GM18511 (cell line): ENCODE results near the gene NRP1.
"Not testable (repeated sequence)": the region's sequence is repeated elsewhere in the genome, so short reads cannot be mapped to it uniquely, and the experiment has no call there.

ENCODE experiments used
- ATAC-seq: cut with Tn5 transposase; IDR thresholded peaks from one replicate; pipeline ENCODE4 v1.9.1; 2021; ENCODE audit warnings: mild to moderate bottlenecking, moderate library complexity; ENCODE audit not compliant: unreplicated experiment

NRP1 gene

DNA sequence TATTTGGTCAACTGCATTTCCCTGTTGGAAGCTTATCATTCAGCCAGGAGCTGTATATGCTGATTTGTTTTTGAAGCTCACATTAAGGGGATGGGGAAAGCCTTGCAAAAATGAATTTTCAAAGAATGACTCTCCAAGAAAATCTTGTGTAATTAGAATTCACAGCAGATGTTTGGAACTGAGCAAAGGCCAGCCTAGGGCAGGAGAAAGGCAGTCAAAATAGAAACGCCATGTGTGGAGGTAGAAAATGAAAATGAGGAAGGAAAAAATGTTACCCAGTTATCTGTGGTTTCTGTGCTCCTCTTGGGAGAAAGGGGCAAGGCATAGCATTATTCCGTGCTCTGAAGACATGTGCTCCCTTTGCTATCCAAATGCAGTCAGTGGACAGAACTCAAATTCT is 93.5 kb downstream of the NRP1 start:
- ATAC-seq = no peak

DNA sequence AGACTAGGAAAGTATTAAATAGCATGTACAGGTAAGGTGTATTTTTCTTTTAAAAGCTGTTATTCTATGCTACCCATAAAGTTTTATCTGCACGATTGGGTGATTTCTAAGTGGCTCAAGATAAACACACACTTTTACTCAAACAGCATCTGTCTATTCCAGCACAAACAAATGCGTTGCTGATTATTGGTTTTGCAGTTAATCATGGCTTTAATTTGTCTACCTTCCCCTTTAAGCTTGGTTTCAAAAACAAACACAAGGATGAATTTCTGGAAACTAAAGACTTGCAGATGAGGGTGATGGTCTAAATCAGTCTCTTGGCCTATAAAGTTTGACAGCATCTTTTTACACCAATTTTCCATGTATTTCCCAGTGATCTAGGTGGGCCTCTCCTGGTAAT is 94.2 kb downstream of the NRP1 start:
- no peak for ATAC-seq

DNA sequence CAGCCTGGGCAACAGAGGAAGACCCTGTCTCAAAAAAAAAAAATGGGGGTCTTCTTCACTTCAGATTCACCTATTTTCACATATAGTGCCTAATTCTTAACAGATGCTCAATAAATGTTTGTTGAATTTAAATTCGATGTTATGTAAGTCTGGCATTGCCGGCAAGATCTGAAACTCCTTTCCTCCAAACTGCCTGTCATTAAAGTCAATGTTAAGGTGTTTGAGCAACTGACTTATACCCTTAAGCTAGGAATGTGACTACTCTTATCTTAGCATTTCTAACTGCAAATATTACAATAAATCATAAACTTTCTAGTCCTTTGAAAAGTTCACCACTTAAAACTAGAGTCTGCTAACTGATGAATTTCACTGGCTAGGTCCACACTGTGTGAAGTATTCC is 95.2 kb downstream of the NRP1 start:
- no peak for ATAC-seq

DNA sequence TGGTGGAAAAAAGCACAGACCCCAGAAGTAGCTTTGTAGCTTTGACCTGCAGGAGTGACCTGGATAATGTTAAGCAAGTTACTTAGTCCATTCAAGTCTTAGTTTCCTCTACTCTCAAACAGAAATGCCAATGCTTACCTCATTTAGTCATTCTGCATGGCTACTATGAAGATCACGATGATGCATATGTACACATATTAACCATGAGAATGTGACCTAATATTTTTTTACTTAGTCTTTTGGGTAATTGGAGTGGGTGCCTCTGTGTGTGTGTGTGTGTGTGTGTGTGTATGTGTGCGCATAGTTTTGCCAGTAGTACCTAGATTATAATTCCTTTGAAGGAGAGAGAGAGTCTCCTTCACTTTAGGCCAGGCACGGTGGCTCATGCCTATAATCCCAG is 95.8 kb downstream of the NRP1 start:
- no peak for ATAC-seq

DNA sequence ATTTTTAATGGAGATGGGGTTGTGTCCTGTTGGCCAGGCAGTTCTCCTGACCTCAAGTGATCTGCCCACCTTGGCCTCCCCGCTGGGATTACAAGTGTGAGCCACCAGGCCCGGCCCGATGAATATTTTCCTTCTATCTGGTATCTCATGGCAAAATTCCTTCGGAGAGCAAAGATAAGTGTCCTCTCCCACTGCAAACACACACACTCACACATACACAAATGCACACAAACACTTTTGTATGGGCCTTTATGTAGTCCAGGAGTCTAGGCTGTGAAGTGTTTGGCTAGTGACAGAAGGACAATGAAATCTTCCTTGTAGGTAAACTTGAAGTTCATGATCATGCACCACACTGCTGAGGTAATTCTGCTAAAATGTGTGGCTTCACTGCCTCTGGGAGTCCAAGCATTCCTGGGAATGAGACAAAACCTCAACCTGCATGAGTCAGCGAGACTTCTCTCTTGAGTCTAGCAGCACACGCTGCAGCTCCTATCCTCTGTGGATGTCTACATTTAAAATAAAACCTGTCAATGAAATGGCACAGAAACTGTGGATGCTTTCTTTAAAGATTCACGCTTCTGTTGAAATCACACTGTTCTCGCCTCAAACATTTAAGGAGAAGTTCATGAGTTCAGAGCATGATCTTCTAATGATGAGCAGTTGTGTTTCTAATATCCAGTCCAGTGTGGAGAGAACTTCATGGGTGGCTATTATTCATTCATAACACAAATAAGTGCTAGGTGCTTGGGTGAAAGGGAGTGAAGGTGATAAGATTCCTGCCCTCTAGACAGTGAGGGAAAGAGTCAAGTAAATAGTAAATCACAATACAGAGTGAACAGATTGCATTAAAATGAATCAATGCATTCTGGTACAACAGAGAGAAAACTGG is 96.5 kb downstream of the NRP1 start:
- no peak for ATAC-seq

DNA sequence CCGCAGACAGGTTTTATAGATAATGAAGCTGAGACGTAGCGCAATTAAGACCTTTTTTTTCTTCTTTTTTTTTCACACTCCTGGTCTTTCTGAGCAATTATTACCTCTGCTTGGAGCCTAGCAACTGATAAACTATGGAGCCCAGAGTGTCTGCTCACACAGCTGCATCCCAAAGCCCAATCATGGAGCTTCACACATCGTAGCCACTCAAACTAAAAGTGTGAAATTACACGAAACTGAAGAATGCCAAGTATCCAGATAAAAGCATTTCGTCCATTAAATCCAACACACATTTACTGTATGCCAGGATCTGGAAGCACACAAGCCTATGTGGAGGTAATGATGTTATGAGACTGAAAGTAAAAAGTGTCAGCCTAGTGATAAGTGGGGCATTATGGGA is 97.6 kb downstream of the NRP1 start:
- ATAC-seq = no peak

DNA sequence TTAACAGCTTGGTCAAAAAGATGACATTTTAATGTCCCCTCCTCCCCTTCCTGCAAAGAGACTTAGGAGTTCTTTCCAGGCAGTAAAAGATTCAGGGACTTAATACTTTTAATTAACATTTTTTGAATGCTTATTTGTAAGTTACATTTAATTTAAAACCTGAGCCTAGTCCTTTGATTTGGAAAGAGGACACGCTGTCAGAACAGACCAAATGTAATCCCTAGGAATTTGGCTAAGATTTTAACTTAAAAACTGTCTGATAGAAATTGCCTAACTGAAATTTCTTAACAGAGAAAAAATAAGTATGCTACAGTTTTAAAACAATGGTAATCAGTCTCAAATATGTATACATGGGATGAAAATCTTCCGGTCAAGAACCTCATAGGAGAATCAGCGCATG is 98.5 kb downstream of the NRP1 start:
- ATAC-seq = no peak

DNA sequence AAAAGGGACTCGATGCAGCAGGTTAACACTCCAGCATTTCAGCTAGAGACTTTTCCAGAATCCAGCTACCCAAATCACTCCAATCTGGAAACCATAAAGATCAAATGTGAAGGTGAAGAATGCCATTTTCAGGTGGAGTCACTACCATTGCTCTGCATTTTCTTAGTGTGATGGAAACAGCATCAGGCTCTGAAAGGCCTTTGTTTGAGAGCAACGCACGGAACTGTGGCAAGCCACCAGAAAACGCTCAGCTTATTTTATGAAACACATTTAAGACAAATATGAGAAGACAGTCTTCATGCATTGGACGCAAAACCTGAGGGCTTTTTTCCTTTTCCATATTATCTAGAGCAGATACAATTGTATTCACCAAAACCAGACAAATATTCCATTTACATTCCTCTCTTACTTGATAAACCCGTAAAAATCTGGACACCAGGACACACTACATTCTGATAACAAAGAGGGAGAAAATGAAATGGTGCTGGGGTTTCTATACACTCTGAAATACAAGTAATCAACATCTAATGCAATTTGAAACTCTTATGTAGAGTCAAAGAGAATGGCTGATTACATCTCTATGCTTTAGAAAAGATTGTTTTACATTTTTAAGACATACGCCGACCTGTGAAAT is 99.1 kb downstream of the NRP1 start:
- ATAC-seq = no peak

DNA sequence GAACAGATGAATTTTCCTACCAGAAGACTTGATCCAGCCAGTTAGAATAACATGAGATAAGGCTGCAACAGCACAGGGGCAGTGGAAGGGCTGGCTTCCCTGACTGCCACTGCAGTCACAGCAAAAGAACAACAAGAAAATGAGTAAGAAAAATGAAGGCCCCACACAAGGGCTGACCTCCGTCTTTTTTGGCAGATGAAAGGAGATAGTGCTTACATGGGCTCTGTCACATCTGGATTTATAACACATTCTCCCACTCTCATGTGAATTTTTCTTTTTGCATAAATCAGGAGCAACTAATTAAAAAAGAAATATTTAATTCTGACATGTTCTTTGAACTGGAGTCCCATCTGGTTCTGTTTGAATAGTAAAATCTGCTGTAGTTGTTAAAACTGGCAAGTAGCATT is 99.6 kb downstream of the NRP1 start:
- no peak for ATAC-seq

DNA sequence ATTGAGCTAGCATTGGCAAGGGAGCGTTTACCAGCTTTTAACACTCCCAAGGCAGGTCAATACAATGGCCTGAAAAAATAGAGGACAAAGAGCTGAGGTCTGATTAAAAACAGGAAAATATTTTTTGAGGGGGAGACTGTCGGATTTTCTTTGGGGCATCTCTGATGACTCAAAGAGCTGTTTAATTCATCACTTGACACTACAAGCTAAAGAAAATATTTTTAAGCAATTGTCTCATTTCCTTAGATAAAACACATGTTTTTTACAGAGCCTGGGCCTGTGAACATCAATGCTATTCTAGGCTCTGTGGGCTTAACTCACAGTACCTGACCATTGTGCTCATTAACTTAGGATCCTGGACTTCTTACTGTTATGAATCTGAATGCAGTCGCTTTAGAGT is 100.8 kb downstream of the NRP1 start:
- no peak for ATAC-seq

DNA sequence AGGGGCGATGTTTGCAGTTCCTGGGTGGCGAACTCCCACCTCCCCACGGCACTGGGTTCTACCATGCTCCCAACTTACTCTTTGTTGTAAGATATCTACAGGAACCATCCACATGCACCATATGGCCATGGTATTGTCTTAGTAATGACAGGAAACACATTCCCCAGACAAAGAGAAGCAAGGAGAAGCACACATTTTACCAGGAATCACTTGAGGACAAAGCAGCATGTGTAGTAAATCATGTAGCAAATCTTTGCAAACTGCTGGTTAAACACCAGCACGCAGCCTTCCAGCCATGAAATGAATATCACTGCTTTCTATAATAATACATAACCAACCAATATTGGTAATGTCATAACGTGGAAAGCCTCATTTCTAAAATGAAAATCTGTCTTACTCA is 101.2 kb downstream of the NRP1 start:
- ATAC-seq = no peak

DNA sequence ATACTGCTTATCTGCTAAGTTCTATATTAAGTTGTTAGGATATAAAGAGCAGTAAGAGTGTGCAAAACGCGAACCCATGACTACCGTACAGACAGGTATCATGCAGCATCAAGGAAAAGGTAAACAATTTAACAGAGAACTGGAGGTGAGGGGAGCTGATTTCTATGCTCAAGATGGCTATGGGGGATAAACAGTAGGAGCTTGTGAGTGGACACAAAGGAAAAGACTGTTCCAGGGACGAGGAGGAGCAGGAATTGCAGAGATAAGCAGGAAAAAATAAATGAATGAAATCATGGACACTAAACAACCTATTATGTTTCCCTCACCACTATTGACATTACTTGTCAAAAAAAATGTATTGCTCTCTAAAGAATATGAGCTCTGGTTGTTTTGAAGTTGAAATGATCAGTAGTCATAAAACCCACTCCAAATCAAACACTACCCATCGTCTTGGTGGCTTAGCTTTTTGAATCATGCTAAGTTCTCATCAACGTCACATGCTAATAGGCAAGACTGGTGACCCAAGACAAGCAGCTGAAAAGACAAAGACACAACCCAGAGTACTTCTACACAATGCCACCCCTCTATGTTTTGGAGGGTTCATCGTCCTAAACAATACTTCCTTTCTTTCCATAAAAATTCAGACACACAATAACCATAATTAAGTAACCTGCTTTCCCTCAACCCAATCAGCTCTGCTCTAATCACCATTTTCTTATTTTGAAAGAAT is 102.7 kb downstream of the NRP1 start:
- no peak for ATAC-seq

DNA sequence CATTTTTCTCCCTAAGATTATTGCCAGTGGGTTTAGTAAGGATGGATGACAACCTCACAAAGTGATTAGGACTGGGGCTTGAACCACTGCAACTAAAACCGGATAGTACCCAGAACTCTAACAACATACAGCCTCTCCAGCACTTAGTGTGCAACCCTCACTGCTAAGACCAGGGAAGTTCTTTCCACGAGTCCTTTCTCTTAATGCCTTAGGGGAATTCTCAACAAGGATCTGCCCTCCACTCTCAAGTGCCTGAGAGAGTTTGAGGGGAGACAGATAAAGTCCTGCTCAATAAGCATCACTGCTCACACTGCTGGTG is 104.6 kb downstream of the NRP1 start:
- no peak for ATAC-seq

DNA sequence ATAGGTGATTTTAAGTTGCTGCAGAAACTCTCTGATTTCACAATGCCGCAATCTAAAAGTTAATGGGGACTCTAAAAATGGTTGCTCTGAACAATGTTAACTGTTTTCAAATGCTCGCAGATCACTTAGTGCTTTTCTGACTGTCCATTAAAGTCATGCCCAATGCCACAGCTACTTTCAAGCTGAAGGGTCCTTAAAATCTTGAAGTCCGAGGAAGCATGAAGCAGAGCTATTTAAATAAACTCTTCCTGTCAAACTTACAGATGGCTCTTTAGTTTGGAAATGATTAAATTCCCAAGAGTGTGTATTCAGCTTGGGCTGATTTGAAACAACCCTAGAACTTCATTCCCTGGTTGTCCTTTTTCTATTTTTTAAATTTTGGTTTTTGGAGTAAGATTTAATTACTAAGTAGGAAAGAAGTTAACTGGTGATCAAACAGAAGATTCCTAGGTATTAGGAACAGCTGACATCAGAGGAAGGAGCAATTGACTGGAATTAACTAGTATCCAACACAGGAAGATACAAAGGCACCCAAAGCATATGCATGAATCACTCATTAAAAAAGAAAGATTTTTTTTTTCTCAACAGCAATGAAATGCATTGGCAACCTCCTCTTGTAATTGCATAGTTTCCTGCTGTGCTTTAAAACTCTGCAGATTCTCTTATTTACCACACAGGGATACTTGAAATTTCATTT is 105.1 kb downstream of the NRP1 start:
- no peak for ATAC-seq

DNA sequence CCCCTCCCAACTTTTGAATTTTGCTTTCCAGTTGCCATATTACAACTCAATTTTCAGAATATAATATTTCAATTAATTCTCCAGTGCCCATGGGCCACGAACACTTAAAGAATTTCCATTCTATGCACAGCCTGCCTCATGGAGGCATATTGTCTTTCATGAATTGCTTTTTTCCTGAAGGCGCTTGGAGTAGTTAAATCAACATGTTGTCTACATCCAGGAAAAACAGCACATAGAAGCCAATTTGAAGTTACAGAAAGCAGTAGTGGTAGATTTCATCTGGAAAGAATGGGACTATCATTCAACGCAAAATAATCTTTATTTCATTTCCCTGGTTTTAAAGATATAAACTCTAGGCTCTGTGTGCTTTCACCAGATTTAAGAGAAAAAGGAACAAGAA is 106.0 kb downstream of the NRP1 start:
- ATAC-seq = no peak

DNA sequence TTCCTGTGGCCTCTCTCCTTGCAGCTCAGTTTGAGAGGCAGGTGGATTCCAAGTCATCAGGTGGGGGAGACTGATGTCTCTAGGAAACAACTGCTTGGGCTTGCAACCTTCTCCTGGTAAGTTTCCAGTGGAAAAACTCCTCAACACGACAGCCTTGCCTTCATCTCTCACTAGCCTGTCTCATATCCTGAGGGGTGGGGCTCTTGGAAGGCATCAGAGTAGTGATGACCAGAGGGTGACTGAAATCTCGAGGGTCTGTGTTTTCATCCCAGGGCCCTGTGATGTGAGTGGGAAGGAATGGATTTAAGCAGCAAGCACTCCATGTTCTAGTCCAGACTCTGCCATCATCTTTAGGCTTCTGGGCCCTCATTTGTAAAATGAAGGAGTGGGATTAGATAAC is 107.0 kb downstream of the NRP1 start:
- no peak for ATAC-seq

DNA sequence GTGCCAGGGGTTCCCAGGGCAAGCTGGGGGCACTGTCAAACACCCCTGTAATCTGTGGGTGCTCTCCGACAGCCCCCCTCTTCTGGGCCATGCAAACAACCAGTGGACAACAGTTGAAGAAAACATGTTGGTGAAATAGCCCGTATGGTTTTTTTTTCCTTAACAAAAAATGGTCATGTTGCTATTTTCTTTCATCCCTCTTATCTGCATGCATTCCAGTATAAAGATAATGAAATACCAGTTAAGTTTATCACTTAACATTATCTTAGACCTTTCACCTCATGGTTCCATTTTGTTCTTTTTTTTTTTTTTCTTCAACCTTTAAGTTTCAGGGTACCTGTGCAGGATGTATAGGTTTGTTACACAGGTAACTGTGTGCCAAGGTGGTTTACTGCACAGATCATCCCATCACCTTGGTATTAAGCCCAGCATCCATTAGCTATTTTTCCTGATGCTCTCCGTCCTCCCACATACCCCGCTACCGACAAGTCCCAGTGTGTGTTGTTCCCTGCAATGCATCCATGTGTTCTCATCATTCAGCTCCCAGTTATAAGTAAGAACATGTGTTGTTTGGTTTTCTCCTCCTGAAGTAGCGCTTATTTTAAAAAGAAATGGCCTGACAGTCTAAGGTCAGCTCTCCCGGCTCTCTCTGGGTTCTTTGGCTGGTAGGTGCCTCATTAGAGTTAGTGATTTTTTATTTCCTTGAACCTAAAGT is 110.1 kb downstream of the NRP1 start:
- ATAC-seq = no peak

DNA sequence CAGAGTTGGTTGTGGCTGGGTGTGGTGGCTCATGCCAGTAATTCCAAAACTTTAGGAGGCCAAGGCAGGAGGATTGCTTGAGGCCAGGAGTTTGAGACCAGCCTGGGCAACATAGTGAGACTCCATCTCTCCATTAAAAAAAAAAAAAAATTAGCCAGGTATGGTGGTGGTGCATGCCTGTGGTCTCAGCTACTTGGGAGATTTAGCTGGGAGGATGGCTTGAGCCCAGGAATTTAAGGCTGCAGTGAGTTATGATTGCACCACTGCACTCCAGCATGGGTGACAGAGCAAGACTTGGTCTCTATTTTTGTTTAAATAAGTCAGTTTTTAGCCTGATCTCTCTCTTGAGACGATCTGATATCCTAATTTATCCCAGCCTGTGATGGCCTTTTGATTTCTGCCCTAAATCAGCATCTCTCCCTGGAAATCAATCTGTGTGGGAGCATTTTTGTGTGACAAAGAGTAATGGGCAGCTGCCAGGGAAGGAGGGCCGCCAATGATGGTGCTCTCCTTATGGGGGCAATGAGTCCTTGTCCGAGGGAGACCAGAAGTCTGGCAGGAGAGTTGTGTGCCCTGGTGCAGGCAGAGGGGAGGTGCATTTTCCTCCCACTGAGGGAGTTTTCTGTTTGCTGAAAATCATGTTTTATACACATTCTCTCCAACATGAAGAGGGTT is 111.0 kb downstream of the NRP1 start:
- ATAC-seq = no peak

DNA sequence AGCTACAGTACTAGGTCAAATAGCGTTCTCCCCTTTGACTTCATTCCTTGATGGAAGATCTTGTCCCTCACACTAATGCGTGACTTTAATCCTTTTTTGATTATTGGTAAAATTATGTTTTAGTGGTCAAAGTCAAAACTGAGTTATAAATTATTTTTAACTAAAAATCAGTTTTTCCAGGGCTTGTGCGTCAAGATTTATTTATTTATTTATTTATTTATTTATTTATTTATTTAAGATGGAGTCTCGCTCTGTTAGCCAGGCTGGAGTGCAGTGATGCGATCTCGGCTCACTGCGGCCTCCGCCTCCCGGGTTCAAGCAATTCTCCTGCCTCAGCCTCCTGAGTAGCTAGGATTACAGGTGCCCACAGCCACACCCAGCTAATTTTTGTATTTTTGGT is 112.2 kb downstream of the NRP1 start:
- not testable (repeated sequence) for ATAC-seq

DNA sequence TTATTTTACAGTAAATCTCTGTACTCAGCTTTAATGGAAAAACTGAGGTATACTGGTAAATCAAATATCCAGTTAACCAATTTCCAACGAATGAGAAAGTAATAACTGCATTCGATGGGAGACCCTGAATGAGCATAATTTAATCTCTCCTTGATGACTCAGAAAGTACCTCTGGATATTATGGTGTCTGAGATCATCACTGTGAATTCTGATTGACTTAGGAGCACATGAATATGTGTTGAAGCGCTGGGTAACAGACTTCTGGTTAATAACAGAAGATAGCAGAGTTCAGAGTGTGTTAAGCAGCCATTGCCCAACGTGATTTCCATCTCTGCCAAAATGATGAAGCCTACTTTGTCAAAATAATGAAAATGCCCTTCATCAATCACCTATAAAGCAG is 116.6 kb downstream of the NRP1 start:
- no peak for ATAC-seq
